AG10803 (cell line): Measurements from ENCODE around the gene PGS1.

Experiments
- DNase-seq: peaks from one replicate; pipeline ENCODE4 v3.0.0; 2010; ENCODE audit warnings: low read depth
- H3K4me3 ChIP-seq: 2 replicates; pipeline ENCODE4 v1.5.1; 2011; ENCODE audit warnings: mild to moderate bottlenecking, low read length, control low read depth
- TF ChIP-seq, protein P1 (sequence below): conservative IDR thresholded peaks from 2 replicates; pipeline ENCODE4 v1.5.1; 2011; ENCODE audit warnings: mild to moderate bottlenecking, low read length, control low read depth, inconsistent platforms

The PGS1 gene

GRCh38 chr17:78348055-78348770 lies 30.2 kb upstream of the PGS1 start:
- H3K4me3 ChIP-seq = no peak overlapping the region
- TF ChIP-seq, protein P1, sequence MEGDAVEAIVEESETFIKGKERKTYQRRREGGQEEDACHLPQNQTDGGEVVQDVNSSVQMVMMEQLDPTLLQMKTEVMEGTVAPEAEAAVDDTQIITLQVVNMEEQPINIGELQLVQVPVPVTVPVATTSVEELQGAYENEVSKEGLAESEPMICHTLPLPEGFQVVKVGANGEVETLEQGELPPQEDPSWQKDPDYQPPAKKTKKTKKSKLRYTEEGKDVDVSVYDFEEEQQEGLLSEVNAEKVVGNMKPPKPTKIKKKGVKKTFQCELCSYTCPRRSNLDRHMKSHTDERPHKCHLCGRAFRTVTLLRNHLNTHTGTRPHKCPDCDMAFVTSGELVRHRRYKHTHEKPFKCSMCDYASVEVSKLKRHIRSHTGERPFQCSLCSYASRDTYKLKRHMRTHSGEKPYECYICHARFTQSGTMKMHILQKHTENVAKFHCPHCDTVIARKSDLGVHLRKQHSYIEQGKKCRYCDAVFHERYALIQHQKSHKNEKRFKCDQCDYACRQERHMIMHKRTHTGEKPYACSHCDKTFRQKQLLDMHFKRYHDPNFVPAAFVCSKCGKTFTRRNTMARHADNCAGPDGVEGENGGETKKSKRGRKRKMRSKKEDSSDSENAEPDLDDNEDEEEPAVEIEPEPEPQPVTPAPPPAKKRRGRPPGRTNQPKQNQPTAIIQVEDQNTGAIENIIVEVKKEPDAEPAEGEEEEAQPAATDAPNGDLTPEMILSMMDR = no peak
- DNase-seq = no peak

DNA sequence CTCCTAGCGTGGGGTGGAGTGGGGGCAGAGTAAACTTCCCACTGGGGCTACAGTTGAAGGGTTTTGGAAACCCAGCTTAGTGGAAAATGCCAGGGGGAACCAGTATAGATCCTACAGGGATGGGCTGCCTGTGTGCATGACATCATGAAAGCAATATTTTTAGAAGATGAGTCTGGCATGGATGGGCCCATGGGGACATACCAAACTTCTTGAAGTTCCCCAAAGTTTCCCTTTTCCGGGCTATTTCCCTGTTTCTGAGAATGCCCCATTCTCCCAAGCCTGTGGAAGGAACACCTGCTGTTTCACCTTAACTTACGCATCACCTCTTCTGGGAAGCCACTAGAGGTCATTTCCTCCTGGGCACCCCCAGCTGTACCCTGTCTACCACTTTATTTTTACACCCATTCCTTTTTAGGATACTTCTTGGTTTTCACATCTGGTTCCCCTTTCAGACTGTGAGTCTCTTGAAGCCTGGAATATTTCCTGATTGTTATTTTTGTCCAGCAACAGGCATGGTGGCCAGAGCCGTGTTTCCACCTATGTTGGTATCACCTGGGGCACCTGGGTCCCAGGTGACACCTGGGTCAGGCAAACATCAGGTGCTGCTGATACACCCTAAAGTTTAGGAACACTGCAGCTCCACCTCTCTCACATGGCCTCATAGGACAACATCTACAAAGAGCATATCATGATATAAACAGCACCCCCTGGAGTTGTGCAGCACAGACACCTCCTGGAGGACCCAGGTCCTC lies 28.4 kb upstream of the PGS1 start:
- no peak for DNase-seq
- TF ChIP-seq, protein P1 = no peak; the same call in 1 of the 2 replicates
- H3K4me3 ChIP-seq = no peak overlapping the region

DNA sequence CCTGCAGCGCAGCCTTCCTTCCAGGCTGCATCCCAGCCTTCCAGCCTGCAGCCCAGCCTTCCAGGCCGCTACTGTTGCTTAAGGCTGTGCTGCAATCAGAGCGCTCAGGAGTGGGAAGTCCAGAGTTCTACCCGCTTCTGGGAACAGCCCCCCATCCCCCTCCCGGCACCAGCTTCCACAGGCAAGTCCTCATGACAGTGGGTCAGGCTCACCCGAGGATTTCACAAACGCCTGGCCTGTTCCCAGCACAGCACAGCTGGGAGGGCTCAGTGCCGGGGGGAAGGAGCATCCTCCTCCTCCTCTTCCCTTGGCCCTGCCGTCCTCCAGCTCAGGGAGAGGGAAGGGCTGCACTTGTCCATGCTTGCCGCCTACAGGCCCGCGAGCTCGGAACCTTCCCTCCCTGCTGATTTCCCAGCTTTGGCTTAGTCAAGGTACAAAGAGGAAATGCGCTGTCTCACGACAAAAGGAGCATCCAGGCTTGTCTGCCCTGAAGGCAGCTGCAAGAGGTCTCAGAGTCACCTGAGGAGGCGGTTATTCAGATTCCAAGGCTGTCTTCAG lies 26.9 kb upstream of the PGS1 start:
- TF ChIP-seq, protein P1 = peak; percentile 37
- H3K4me3 ChIP-seq = peak overlapping the region; percentile 23
- peak; percentile 100 for DNase-seq

GRCh38 chr17:78353834-78354233 lies 24.6 kb upstream of the PGS1 start:
- TF ChIP-seq, protein P1 = no peak
- peak overlapping the region; percentile 52 for H3K4me3 ChIP-seq

DNA sequence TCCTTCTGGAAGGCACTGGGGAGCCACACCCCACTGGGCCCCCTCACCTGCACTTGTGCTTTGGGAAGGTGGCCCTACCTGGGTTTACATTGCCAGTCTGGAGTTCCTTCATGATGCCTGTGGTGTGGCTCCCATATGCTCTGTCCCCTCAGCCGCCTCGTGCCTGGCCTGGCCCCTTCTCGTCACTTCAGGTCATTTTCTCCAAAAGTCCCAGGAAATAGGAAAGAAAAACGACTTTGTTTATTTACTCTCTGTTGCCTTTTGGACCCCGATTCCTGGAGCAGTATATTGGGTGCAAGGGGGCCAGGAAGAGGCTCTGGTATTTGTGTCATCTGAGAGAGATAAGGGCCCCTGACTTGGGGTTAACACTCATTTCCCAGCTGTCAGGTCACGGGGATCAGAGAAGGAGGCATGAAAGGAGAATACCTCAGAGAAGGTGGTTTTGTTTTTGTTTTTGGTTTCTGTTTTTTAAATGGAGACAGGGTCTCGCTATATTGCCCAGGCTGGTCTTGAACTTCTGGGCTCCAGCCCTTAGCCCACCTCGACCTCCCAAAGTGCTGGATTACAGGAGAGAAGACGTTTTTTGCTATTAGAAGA lies 23.3 kb upstream of the PGS1 start:
- no peak for DNase-seq
- TF ChIP-seq, protein P1 = no peak
- no peak overlapping the region for H3K4me3 ChIP-seq

More at GRCh38 chr17:78353834-78354233, 24.6 kb upstream of the PGS1 start:
- no peak for DNase-seq

- TF ChIP-seq, protein P1 = no peak
- no peak overlapping the region for H3K4me3 ChIP-seq
- DNase-seq = no peak
Observed at GRCh38 chr17:78355701-78356100, 22.7 kb upstream of the PGS1 start.
